BLaER1 treated with 17β-estradiol and CSF1 and Interleukin-3, amounts not matched to agents 10 nM and 100 nM (cell line): ENCODE results near the gene DNAH7.

Source experiments
- H3K27ac ChIP-seq, 11 experiments: shearing (Covaris generic); formaldehyde crosslinking; 2 replicates each; pipeline ENCODE4 v1.8.1; 2022
- H3K27me3 ChIP-seq, 11 experiments: shearing (Covaris generic); formaldehyde crosslinking; 2 replicates each; pipeline ENCODE4 v1.8.1; 2022
- H3K36me3 ChIP-seq, 11 experiments: shearing (Covaris generic); formaldehyde crosslinking; 2 replicates each; pipeline ENCODE4 v1.8.1; 2022
- H3K4me1 ChIP-seq, 10 experiments: shearing (Covaris generic); formaldehyde crosslinking; 2 replicates each; pipeline ENCODE4 v1.8.1; 2022
- H3K4me2 ChIP-seq, 11 experiments: shearing (Covaris generic); formaldehyde crosslinking; 2 replicates each; pipeline ENCODE4 v1.8.1; 2022
- H3K4me3 ChIP-seq, 10 experiments: shearing (Covaris generic); formaldehyde crosslinking; 2 replicates each; pipeline ENCODE4 v1.8.1; 2022
- H3K9ac ChIP-seq, 11 experiments: shearing (Covaris generic); formaldehyde crosslinking; 2 replicates each; pipeline ENCODE4 v1.8.1; 2022
- H3K9me3 ChIP-seq, 11 experiments: shearing (Covaris generic); formaldehyde crosslinking; replicated peaks in 1 of 11; 2 replicates each; pipeline ENCODE4 v1.8.1; 2022
- H4K20me1 ChIP-seq, 11 experiments: shearing (Covaris generic); formaldehyde crosslinking; 2 replicates each; pipeline ENCODE4 v1.8.1; 2022
- Cebpa-rat ChIP-seq, 11 experiments: shearing (Covaris generic); IDR thresholded peaks; 2 replicates each; pipeline ENCODE4 v1.8.1; 2022

Gene DNAH7

GRCh38 chr2:195912079-195912478, 156.6 kb downstream of the DNAH7 start:
- H3K36me3 ChIP-seq: no peaks in the 10 kb centered on the region
- no peak overlapping the region for H3K4me2 ChIP-seq
- H3K9me3 ChIP-seq: no peaks in the 10 kb centered on the region; a peak in 1 of 22 replicates
- no peak overlapping the region for H3K9ac ChIP-seq
- no peak for TF ChIP-seq Cebpa-rat (IDR thresholded peaks at IDR 0.05)
- H3K4me3 ChIP-seq: no peak overlapping the region
- H3K27ac ChIP-seq: no peak overlapping the region
- peaks cover 0 to under 1% (median 0%) of the 10 kb centered on the region in 10 experiments; a peak in 2 of 20 replicates for H3K4me1 ChIP-seq
- no peaks in the 10 kb centered on the region for H4K20me1 ChIP-seq
- H3K27me3 ChIP-seq: no peaks in the 10 kb centered on the region

- no peak overlapping the region for H3K27ac ChIP-seq
- H3K36me3 ChIP-seq: no peaks in the 10 kb centered on the region
- H3K9ac ChIP-seq: no peak overlapping the region
- H3K27me3 ChIP-seq: no peaks in the 10 kb centered on the region
- TF ChIP-seq Cebpa-rat (IDR thresholded peaks at IDR 0.05): no peak
- no peaks in the 10 kb centered on the region for H3K4me1 ChIP-seq
- H3K4me3 ChIP-seq: no peak overlapping the region
- H3K4me2 ChIP-seq: no peak overlapping the region
- H3K9me3 ChIP-seq: no peaks in the 10 kb centered on the region; a peak in 1 of 22 replicates
- H4K20me1 ChIP-seq: no peaks in the 10 kb centered on the region
Observed at GRCh38 chr2:195910570-195910969, 158.1 kb downstream of the DNAH7 start.

GRCh38 chr2:195909926-195910325, 158.7 kb downstream of the DNAH7 start:
- Histone ChIP-seq H3K27ac (no peak overlapping the region), H3K27me3 (no peaks in the 10 kb centered on the region), H3K9ac (no peak overlapping the region), H4K20me1 (no peaks in the 10 kb centered on the region), H3K4me2 (no peak overlapping the region), H3K36me3 (no peaks in the 10 kb centered on the region), H3K9me3 (no peaks in the 10 kb centered on the region; a peak in 1 of 22 replicates), H3K4me3 (no peak overlapping the region), H3K4me1 (no peaks in the 10 kb centered on the region)
- no peak for TF ChIP-seq Cebpa-rat (IDR thresholded peaks at IDR 0.05)

- Histone ChIP-seq H3K9me3 (no peaks in the 10 kb centered on the region; a peak in 1 of 22 replicates), H3K27me3 (no peaks in the 10 kb centered on the region), H3K27ac (no peak overlapping the region), H3K4me3 (no peak overlapping the region), H4K20me1 (no peaks in the 10 kb centered on the region), H3K36me3 (no peaks in the 10 kb centered on the region), H3K4me2 (no peak overlapping the region), H3K9ac (no peak overlapping the region), H3K4me1 (no peaks in the 10 kb centered on the region)
- TF ChIP-seq Cebpa-rat (IDR thresholded peaks at IDR 0.05): no peak
Observed at GRCh38 chr2:195907474-195907873, 161.2 kb downstream of the DNAH7 start.

- TF ChIP-seq Cebpa-rat (IDR thresholded peaks at IDR 0.05): no peak
- H3K9ac ChIP-seq: no peak overlapping the region
Observed at GRCh38 chr2:195903956-195904355, 164.7 kb downstream of the DNAH7 start.

GRCh38 chr2:195902857-195903256, 165.8 kb downstream of the DNAH7 start:
- no peak for TF ChIP-seq Cebpa-rat (IDR thresholded peaks at IDR 0.05)
- H3K9me3 ChIP-seq: no peaks in the 10 kb centered on the region
- no peaks in the 10 kb centered on the region for H4K20me1 ChIP-seq
- H3K4me2 ChIP-seq: no peak overlapping the region
- no peaks in the 10 kb centered on the region for H3K36me3 ChIP-seq
- no peak overlapping the region for H3K4me3 ChIP-seq
- H3K27ac ChIP-seq: no peak overlapping the region
- no peaks in the 10 kb centered on the region for H3K27me3 ChIP-seq
- H3K4me1 ChIP-seq: no peaks in the 10 kb centered on the region
- H3K9ac ChIP-seq: no peak overlapping the region

More at GRCh38 chr2:195903956-195904355, 164.7 kb downstream of the DNAH7 start:
- Histone ChIP-seq H3K36me3 (no peaks in the 10 kb centered on the region), H3K27me3 (no peaks in the 10 kb centered on the region), H3K4me2 (no peak overlapping the region), H3K27ac (no peak overlapping the region), H3K4me3 (no peak overlapping the region), H4K20me1 (no peaks in the 10 kb centered on the region), H3K9me3 (no peaks in the 10 kb centered on the region; a peak in 1 of 22 replicates), H3K4me1 (no peaks in the 10 kb centered on the region)

GRCh38 chr2:195899226-195899625, 169.4 kb downstream of the DNAH7 start:
- no peak overlapping the region for H3K4me3 ChIP-seq
- no peaks in the 10 kb centered on the region for H3K27me3 ChIP-seq
- no peaks in the 10 kb centered on the region for H3K9me3 ChIP-seq
- no peak overlapping the region for H3K9ac ChIP-seq
- H3K4me1 ChIP-seq: no peaks in the 10 kb centered on the region
- no peaks in the 10 kb centered on the region for H4K20me1 ChIP-seq
- no peak overlapping the region for H3K4me2 ChIP-seq
- no peak overlapping the region for H3K27ac ChIP-seq
- TF ChIP-seq Cebpa-rat (IDR thresholded peaks at IDR 0.05): no peak
- no peaks in the 10 kb centered on the region for H3K36me3 ChIP-seq

GRCh38 chr2:195898505-195899191, 170.0 kb downstream of the DNAH7 start:
- H3K36me3 ChIP-seq: no peaks in the 10 kb centered on the region
- H3K4me3 ChIP-seq: no peak overlapping the region
- no peaks in the 10 kb centered on the region for H3K27me3 ChIP-seq
- H3K9ac ChIP-seq: no peak overlapping the region
- H3K9me3 ChIP-seq: no peaks in the 10 kb centered on the region
- no peaks in the 10 kb centered on the region for H3K4me1 ChIP-seq
- no peak for TF ChIP-seq Cebpa-rat (IDR thresholded peaks at IDR 0.05)
- H4K20me1 ChIP-seq: no peaks in the 10 kb centered on the region
- no peak overlapping the region for H3K27ac ChIP-seq
- H3K4me2 ChIP-seq: no peak overlapping the region

- Histone ChIP-seq H3K27ac (no peak overlapping the region), H3K36me3 (no peaks in the 10 kb centered on the region), H3K4me2 (no peak overlapping the region), H3K9ac (no peak overlapping the region), H4K20me1 (no peaks in the 10 kb centered on the region), H3K4me1 (no peaks in the 10 kb centered on the region), H3K9me3 (no peaks in the 10 kb centered on the region), H3K27me3 (no peaks in the 10 kb centered on the region), H3K4me3 (no peak overlapping the region)
- TF ChIP-seq Cebpa-rat (IDR thresholded peaks at IDR 0.05): no peak
Observed at GRCh38 chr2:195891081-195891480, 177.6 kb downstream of the DNAH7 start.

- H3K27ac ChIP-seq: no peak overlapping the region
- H3K9ac ChIP-seq: no peak overlapping the region
- no peaks in the 10 kb centered on the region for H3K9me3 ChIP-seq
- H4K20me1 ChIP-seq: no peaks in the 10 kb centered on the region
- H3K27me3 ChIP-seq: no peaks in the 10 kb centered on the region
- no peak overlapping the region for H3K4me3 ChIP-seq
- H3K36me3 ChIP-seq: no peaks in the 10 kb centered on the region
- no peak overlapping the region for H3K4me2 ChIP-seq
- no peak for TF ChIP-seq Cebpa-rat (IDR thresholded peaks at IDR 0.05)
- no peaks in the 10 kb centered on the region for H3K4me1 ChIP-seq
Observed at GRCh38 chr2:195879153-195879552, 189.5 kb downstream of the DNAH7 start.
